SK-N-SH (cell line): ENCODE results near the gene TRAT1. TPM values are rescaled to one million over a fixed set of nuclear protein-coding genes. Genes with fewer than 3 reads are reported as not detected.

Experiments
- CTCF ChIA-PET: fragments of 300-600, 350-600 bp; formaldehyde crosslinking; extraction: SDS; loops from one replicate; lab custom pipeline; 2021; lab: Yijun Ruan, JAX
- POLR2A ChIA-PET: fragments of 350-600 bp; sonication (Branson Sonifier 250); formaldehyde crosslinking; extraction: SDS; loops from one replicate; lab custom pipeline; 2020; ENCODE audit warnings: antibody characterized with exemption, inconsistent platforms; lab: Yijun Ruan, JAX
- DNase-seq: peaks from one replicate; pipeline ENCODE4 v3.0.0; 2012
- H2AFZ ChIP-seq: fragments of 200-600 bp; sonication (generic); 2 replicates; pipeline ENCODE4 v1.8.1; 2016; ENCODE audit warnings: antibody characterized with exemption, mild to moderate bottlenecking, low read depth
- H3F3A ChIP-seq: fragments of 200-600 bp; sonication (generic); replicated peaks from 2 replicates; pipeline ENCODE3; 2016; ENCODE audit warnings: antibody characterized with exemption, mild to moderate bottlenecking; ENCODE audit not compliant: insufficient read depth
- H3K27ac ChIP-seq, 2 experiments: fragments of 200-500 bp in 1 of 2; fragments of 200-600 bp in 1 of 2; sonication (Bioruptor generic) in 1 of 2; sonication (generic), shearing (Covaris generic) in 1 of 2; 2 replicates each; pipeline versions ENCODE4 v1.5.1 to v1.6.1; 2014 to 2016; ENCODE audit warnings: low read depth in 2 of 2, inconsistent platforms in 1 of 2, low read length in 1 of 2, mild to moderate bottlenecking in 1 of 2, mixed read lengths in 1 of 2
- H3K27me3 ChIP-seq: fragments of 200-600 bp; sonication (generic), shearing (Covaris generic); 2 replicates; pipeline ENCODE4 v1.6.1; 2016; ENCODE audit warnings: mixed run types; ENCODE audit not compliant: insufficient read depth
- H3K36me3 ChIP-seq, 2 experiments: fragments of 200-500 bp in 1 of 2; fragments of 200-600 bp in 1 of 2; sonication (Bioruptor generic) in 1 of 2; sonication (generic) in 1 of 2; replicated peaks in 1 of 2; 2 replicates each; pipeline versions ENCODE3 to v1.5.1; 2014 to 2016; ENCODE audit warnings: low read length in 1 of 2, mild to moderate bottlenecking in 1 of 2; ENCODE audit not compliant: insufficient read depth in 2 of 2, control insufficient read depth in 1 of 2
- H3K4me1 ChIP-seq, 2 experiments: fragments of 200-500 bp in 1 of 2; fragments of 200-600 bp in 1 of 2; sonication (Bioruptor generic) in 1 of 2; sonication (generic), shearing (Covaris generic) in 1 of 2; 2 replicates each; pipeline versions ENCODE4 v1.5.1 to v1.6.1; 2014 to 2016; ENCODE audit warnings: low read depth in 1 of 2, low read length in 1 of 2, mixed run types in 1 of 2; ENCODE audit not compliant: insufficient read depth in 2 of 2, control insufficient read depth in 1 of 2
- H3K4me2 ChIP-seq: fragments of 200-600 bp; sonication (generic), shearing (Covaris generic); 2 replicates; pipeline ENCODE4 v1.6.1; 2017; ENCODE audit warnings: mixed run types
- H3K4me3 ChIP-seq, 2 experiments: fragments of 200-500 bp in 1 of 2; fragments of 200-600 bp in 1 of 2; sonication (Bioruptor generic) in 1 of 2; sonication (generic), shearing (Covaris generic) in 1 of 2; 2 replicates each; pipeline versions ENCODE4 v1.5.1 to v1.8.1; 2014 to 2016; ENCODE audit warnings: low read depth in 2 of 2, inconsistent platforms in 1 of 2, low read length in 1 of 2, mild to moderate bottlenecking in 1 of 2, mixed read lengths in 1 of 2, moderate library complexity in 1 of 2
- H3K79me2 ChIP-seq: fragments of 200-600 bp; sonication (generic); 2 replicates; pipeline ENCODE4 v1.8.1; 2017; ENCODE audit warnings: mild to moderate bottlenecking; ENCODE audit not compliant: insufficient read depth
- H3K9ac ChIP-seq: fragments of 200-600 bp; sonication (generic); 2 replicates; pipeline ENCODE4 v1.6.1; 2017; ENCODE audit warnings: mixed run types
- H3K9me2 ChIP-seq: fragments of 200-600 bp; sonication (generic); 2 replicates; pipeline ENCODE4 v1.6.1; 2017; ENCODE audit warnings: mixed run types
- H3K9me3 ChIP-seq: fragments of 200-600 bp; sonication (generic); 2 replicates; pipeline ENCODE4 v1.6.1; 2017; ENCODE audit warnings: mixed run types, mild to moderate bottlenecking, moderate library complexity
- H4K20me1 ChIP-seq: fragments of 200-600 bp; sonication (generic); 2 replicates; pipeline ENCODE4 v1.6.1; 2017; ENCODE audit warnings: mild to moderate bottlenecking, mixed run types; ENCODE audit not compliant: insufficient read depth
- CTCF ChIP-seq: fragments of 200-600 bp; sonication (generic); IDR thresholded peaks from 2 replicates; pipeline ENCODE4 v1.6.1; 2017; ENCODE audit warnings: antibody characterized with exemption, mild to moderate bottlenecking, moderate library complexity
- EP300 ChIP-seq, 2 experiments: IDR thresholded peaks; 2 replicates each; pipeline versions ENCODE4 v1.4.0 to v1.6.1; 2012; ENCODE audit warnings: borderline replicate concordance in 1 of 2, low read depth in 1 of 2, low read length in 1 of 2
- EZH2phosphoT487 ChIP-seq: fragments of 200-600 bp; sonication (generic); IDR thresholded peaks from 2 replicates; pipeline ENCODE4 v1.6.1; 2017; ENCODE audit warnings: low read depth, mixed run types, mild to moderate bottlenecking, antibody characterized with exemption, moderate library complexity, borderline replicate concordance
- FOSL2 ChIP-seq: IDR thresholded peaks from 2 replicates; pipeline ENCODE4 v1.4.0; 2012; ENCODE audit warnings: low read depth, mild to moderate bottlenecking, moderate library complexity, borderline replicate concordance
- FOXJ3 ChIP-seq: sonication (generic); formaldehyde crosslinking; IDR thresholded peaks from 2 replicates; pipeline ENCODE4 v1.5.1; 2020; ENCODE audit warnings: mild to moderate bottlenecking, missing genetic modification reagents
- FOXM1 ChIP-seq: IDR thresholded peaks from 2 replicates; pipeline ENCODE4 v1.4.0; 2012; ENCODE audit warnings: low read depth, mild to moderate bottlenecking
- GABPA ChIP-seq: IDR thresholded peaks from 2 replicates; pipeline ENCODE4 v1.4.0; 2012; ENCODE audit warnings: low read depth, mild to moderate bottlenecking
- GATA2 ChIP-seq: sonication (generic); formaldehyde crosslinking; IDR thresholded peaks from 2 replicates; pipeline ENCODE4 v1.5.0; 2020; ENCODE audit warnings: mild to moderate bottlenecking, missing genetic modification reagents
- IRF3 ChIP-seq: fragments of 150-350 bp; IDR thresholded peaks from 2 replicates; pipeline ENCODE4 v1.6.1; 2016; ENCODE audit warnings: mild to moderate bottlenecking, low read depth, low read length
- MEF2A ChIP-seq: IDR thresholded peaks from 2 replicates; pipeline ENCODE4 v1.4.0; 2012; ENCODE audit warnings: low read depth, borderline replicate concordance
- NFIC ChIP-seq: IDR thresholded peaks from 2 replicates; pipeline ENCODE4 v1.4.0; 2012; ENCODE audit warnings: borderline replicate concordance
- REST ChIP-seq: IDR thresholded peaks from 2 replicates; pipeline ENCODE4 v1.6.1; 2012; ENCODE audit warnings: mild to moderate bottlenecking, low read depth, low read length, moderate library complexity
- RFX5 ChIP-seq: IDR thresholded peaks from 2 replicates; pipeline ENCODE4 v1.6.1; 2012; ENCODE audit warnings: mild to moderate bottlenecking, improper control_type of control experiment, low read length
- TCF12 ChIP-seq: IDR thresholded peaks from 2 replicates; pipeline ENCODE4 v1.4.0; 2012
- TEAD4 ChIP-seq: IDR thresholded peaks from 2 replicates; pipeline ENCODE4 v1.4.0; 2012; ENCODE audit warnings: mild to moderate bottlenecking, borderline replicate concordance; ENCODE audit not compliant: insufficient read depth
- YY1 ChIP-seq: IDR thresholded peaks from 2 replicates; pipeline ENCODE4 v1.4.0; 2012; ENCODE audit warnings: low read depth, mild to moderate bottlenecking
- WGBS: methylation state at CpG from one replicate; pipeline ENCODE4 v1.1.6; 2017; ENCODE audit warnings: low lambda C conversion rate; 5-methylcytosine and 5-hydroxymethylcytosine counted together
- polyA plus RNA-seq, 3 experiments: library from polyadenylated mRNA; depleted of rRNA; stranded (reverse); fragments of >200 nt; gene quantifications; 2 replicates each; pipeline ENCODE4 v1.2.3, GENCODE V29; 2012

The TRAT1 gene
- polyA plus RNA-seq, 1 of the 3 experiments (the other 2 are of a cell fraction), result not detected

- no peak for TF ChIP-seq MEF2A
- no peak for TF ChIP-seq IRF3
- TF ChIP-seq NFIC, result no peak
- no peak for TF ChIP-seq TEAD4
- TF ChIP-seq EZH2phosphoT487, result no peak
- TF ChIP-seq GATA2, result no peak
- TF ChIP-seq YY1, result no peak
- no peak for TF ChIP-seq RFX5
- no peak for TF ChIP-seq GABPA
- TF ChIP-seq REST, result no peak
- no peak for TF ChIP-seq FOSL2
- no peak for TF ChIP-seq TCF12
- no peak for TF ChIP-seq CTCF
- no peak for TF ChIP-seq FOXM1
- TF ChIP-seq EP300 (IDR thresholded peaks at IDR 0.05; ENCODE audit: borderline replicate concordance in 1 of 2, low read depth in 1 of 2, low read length in 1 of 2), result no peak
- no peak for TF ChIP-seq FOXJ3
- Histone ChIP-seq H3K9me2 (no peaks in the 10 kb centered on the region), H3K4me3 (no peak overlapping the region), H3K9me3 (no peaks in the 10 kb centered on the region), H3K27me3 (peaks cover 3% of the 10 kb centered on the region; the same call in 1 of the 2 replicates), H3K36me3 (no peaks in the 10 kb centered on the region), H3K4me2 (no peak overlapping the region), H2AFZ (no peak overlapping the region), H3K4me1 (no peaks in the 10 kb centered on the region), H3K9ac (no peak overlapping the region), H3K79me2 (no peaks in the 10 kb centered on the region), H4K20me1 (no peaks in the 10 kb centered on the region), H3F3A (no peaks in the 10 kb centered on the region), H3K27ac (no peak overlapping the region)
- WGBS, result 53% methylated on average over 2 of the region's 2 CpGs
- ChIA-PET POLR2A (no interaction called here), CTCF (interaction anchor here (0.9 to 1.2 kb wide), 2 partner anchors 9 to 68 kb away, joined by 3 read pairs; no protein-coding TSS in a partner anchor)
- no peak for DNase-seq
Observed at GRCh38 chr3:108847187-108847586, 24.6 kb downstream of the TRAT1 start.
